GM13976 (cell line): ENCODE measurements around the gene CHST6.
"Not testable (repeated sequence)": the region's sequence is repeated elsewhere in the genome, so short reads cannot be mapped to it uniquely, and the experiment has no call there.

Experiments used
- DNase-seq: peaks from one replicate; pipeline ENCODE4 v3.0.0; 2012; ENCODE audit warnings: low spot score
- CTCF ChIP-seq: IDR thresholded peaks from 2 replicates; pipeline ENCODE4 v1.5.1; 2012; ENCODE audit warnings: borderline replicate concordance, mild to moderate bottlenecking; ENCODE audit not compliant: insufficient read depth; ENCODE audit errors: extremely low read depth, missing control alignments, control extremely low read depth
- in situ Hi-C: fragments of 300-500 bp; cut with MboI; formaldehyde crosslinking; loops from one replicate; pipeline ENCODE4 v1.12.0; 2022; ENCODE audit warnings: low sequenced_read_pairs, mixed read lengths, inconsistent platforms; ENCODE audit not compliant: unreplicated experiment

The CHST6 gene

DNA sequence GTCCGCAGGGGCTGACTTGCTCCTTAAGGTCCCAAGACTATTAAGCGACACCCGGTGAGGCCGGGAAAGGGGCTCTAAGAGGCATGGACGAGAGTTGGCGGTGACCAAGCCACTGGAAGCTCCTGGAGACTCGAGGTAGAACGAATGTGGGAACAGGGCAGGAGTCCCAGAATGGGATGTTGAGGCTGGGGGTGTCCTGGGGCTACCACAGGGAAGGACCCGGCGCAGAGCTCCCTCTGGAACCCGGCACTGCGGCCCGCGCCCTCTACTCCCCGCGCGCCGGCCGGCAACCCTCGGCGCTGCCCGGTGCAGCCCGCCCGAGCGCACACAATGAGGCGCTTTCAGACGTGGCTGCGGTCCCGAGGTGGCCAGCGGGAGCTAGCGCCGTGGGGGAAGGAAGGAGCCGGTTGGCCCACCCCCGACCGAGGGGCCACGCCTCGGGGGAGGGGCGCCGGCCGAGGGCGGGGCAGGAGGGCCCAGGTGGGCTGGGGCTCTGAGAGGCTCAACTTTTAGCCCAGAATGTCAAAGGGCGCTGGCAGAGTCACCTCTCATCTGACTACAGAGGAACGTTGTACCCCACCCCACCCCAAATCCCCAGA is at the start of gene CHST6:
Gene CHST6, minus strand, starts transcription at position 366 of the 599 bp plus-strand sequence. CDS start 15,613 bp downstream, outside the sequence.
- in situ Hi-C loops, result no loop called here
- no peak for TF ChIP-seq CTCF
- peak; percentile 90 for DNase-seq

DNA sequence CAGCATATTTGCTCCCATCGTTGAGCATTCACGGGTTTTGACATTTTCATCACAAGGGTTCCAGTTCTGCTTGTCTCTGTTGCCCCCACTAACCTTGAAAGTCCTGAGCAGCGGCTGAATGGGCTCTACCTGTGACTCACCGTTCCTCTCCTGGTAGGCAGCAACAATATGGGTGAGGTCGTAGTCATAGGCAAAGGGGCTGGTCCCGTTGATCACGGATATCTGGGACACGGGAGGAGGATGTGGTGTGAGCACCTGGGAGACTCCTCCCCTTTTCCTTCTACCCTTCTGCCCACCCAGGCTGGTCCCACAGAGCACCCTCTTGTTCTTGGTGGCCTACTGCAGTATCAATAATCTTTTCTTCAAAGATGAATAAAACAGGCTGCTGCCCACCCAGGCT is 47.2 kb upstream of the CHST6 start:
- in situ Hi-C loops, DNase-seq: not testable (repeated sequence)

GRCh38 chr16:75541236-75541635 is 46.0 kb upstream of the CHST6 start:
- no peak for DNase-seq
- no peak for TF ChIP-seq CTCF
- in situ Hi-C loops, result no loop called here

DNA sequence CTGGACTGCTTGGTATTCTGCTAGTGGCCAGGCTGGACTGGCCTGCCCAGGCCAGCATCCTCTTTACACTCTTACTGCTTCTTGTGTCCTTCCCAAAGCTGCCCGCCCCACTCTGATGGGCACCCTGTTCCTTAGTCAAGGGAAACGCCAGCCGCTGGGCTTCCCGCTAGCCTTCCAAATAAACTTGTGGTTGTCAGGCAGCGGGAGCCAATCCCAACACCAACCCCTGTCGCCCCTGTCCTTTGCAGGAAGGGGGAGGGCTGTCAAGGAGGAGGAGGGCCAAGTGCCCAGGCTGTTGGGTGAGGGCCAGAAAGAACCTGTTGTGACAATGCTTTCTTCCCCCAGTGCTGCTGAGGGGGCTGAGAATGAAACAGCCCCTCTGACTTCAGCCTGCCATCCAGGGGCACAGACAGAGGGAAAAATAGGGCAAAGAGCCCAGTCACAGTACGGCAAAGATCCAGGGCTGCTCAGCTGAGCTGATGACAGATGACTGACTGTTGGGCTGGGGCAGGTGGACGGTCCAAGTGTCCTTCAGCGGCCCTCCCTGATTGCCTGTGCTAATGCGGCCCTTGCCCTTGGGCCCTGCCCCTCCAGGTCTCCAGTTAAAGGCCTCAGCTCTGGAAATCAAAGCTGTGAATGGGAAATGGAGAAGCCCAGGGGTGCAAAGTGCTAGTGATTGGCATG is 43.8 kb upstream of the CHST6 start:
- in situ Hi-C loops, DNase-seq: not testable (repeated sequence)

DNA sequence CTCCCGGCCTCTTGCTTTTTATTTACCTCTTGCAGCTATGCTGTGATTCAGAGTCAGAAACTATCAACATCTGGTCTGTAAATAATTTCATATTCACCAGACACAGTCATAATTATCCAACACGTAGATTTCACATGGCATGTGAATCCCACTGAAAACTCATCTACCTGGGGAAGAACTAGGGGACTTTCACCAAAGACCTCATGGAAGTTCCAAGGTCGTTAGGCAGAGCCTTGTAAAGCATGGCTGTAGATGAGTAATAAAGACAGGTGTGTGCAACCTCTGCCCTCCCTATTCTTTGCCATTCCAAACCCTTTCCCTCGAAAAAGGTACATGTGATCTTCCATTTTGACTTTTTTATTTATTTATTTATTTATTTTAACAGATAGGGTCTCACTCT is 42.5 kb upstream of the CHST6 start:
- no peak for DNase-seq
- in situ Hi-C loops, result no loop called here
- TF ChIP-seq CTCF, result no peak

GRCh38 chr16:75535901-75536300 is 40.7 kb upstream of the CHST6 start, which contains the start of gene CHST5:
Gene CHST5 (minus strand): TSS chr16:75536108. CDS start chr16:75530384, 5,724 bp downstream.
- TF ChIP-seq CTCF, result no peak
- in situ Hi-C loops, result no loop called here
- no peak for DNase-seq

DNA sequence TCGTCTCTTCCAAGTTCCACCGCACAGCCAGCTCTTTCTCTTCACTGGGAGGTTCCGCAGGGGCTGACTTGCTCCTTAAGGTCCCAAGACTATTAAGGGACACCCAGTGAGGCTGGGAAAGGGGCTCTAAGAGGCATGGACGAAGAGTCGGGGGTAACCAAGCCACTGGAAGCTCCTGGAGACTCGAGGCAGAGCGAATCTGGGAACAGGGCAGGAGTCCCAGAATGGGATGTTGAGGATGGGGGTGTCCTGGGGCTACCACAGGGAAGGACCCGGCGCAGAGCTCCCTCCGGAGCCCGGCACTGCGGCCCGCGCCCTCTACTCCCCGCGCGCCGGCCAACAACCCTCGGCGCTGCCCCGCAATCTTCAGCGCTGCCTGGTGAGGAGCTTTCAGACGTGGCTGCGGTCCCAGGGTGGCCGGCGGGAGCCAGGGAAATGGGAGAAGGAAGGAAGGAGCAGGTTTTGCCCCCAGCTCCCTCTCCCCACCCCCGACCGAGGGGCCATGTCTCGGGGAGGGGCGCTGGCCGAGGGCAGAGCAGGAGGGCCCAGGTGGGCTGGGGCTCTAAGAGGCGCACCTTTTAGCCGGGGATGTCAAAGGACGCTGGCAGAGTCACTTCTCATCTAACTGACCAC is 40.1 kb upstream of the CHST6 start:
- TF ChIP-seq CTCF, result no peak
- DNase-seq, result no peak
- in situ Hi-C loops, result no loop called here
